HG02970 (cell line): Measurements from ENCODE around the gene TAC3.
"Not testable (repeated sequence)": the region's sequence is repeated elsewhere in the genome, so short reads cannot be mapped to it uniquely, and the experiment has no call there.

Experiments used
- ATAC-seq: cut with Tn5 transposase; IDR thresholded peaks from one replicate; pipeline ENCODE4 v1.9.1; 2021; ENCODE audit warnings: mild to moderate bottlenecking, moderate library complexity, moderate number of reproducible peaks; ENCODE audit not compliant: unreplicated experiment, low FRiP score

The TAC3 gene

GRCh38 chr12:57039016-57039798 is 22.9 kb upstream of the TAC3 start:
- no peak for ATAC-seq

GRCh38 chr12:57037264-57037663 is 20.9 kb upstream of the TAC3 start:
- ATAC-seq, result no peak

- no peak for ATAC-seq
These were observed 17.1 kb upstream of the TAC3 start for GRCh38 chr12:57033431-57033830.

GRCh38 chr12:57031789-57032188 is 15.5 kb upstream of the TAC3 start:
- ATAC-seq, result no peak

GRCh38 chr12:57031138-57031725 is 14.9 kb upstream of the TAC3 start:
- ATAC-seq, result no peak

GRCh38 chr12:57029457-57029856 is 13.1 kb upstream of the TAC3 start:
- no peak for ATAC-seq

- no peak for ATAC-seq
These were observed 11.4 kb upstream of the TAC3 start for GRCh38 chr12:57027805-57028153.

GRCh38 chr12:57027011-57027804 is 10.9 kb upstream of the TAC3 start:
- no peak for ATAC-seq

- no peak for ATAC-seq
These were observed 8.9 kb upstream of the TAC3 start for GRCh38 chr12:57025196-57025595.

- ATAC-seq, result not testable (repeated sequence)
These were observed 6.0 kb upstream of the TAC3 start for GRCh38 chr12:57022324-57022723.

- ATAC-seq, result no peak
These were observed 3.8 kb upstream of the TAC3 start for GRCh38 chr12:57019983-57020719.

GRCh38 chr12:57018906-57019305 is 2.6 kb upstream of the TAC3 start:
- ATAC-seq, result no peak

GRCh38 chr12:57018353-57018752 is 2.0 kb upstream of the TAC3 start:
- not testable (repeated sequence) for ATAC-seq

GRCh38 chr12:57012600-57013465 is 3.5 kb downstream of the TAC3 start:
- no peak for ATAC-seq

GRCh38 chr12:57011438-57012424 is 4.6 kb downstream of the TAC3 start:
- no peak for ATAC-seq

GRCh38 chr12:57010627-57011247 is 5.6 kb downstream of the TAC3 start:
- ATAC-seq, result no peak

GRCh38 chr12:57009949-57010626 is 6.2 kb downstream of the TAC3 start:
- ATAC-seq, result no peak

GRCh38 chr12:57008178-57008577 is 8.2 kb downstream of the TAC3 start:
- no peak for ATAC-seq
